GM12872 (cell line): ENCODE results near the gene U2AF1L4.

Source experiments
- TF ChIP-seq, protein P1 (sequence below): IDR thresholded peaks from 3 replicates; pipeline ENCODE4 v1.5.1; 2011; ENCODE audit warnings: low read depth, mild to moderate bottlenecking, low read length, moderate library complexity; ENCODE audit not compliant: insufficient read depth

U2AF1L4 gene

GRCh38 chr19:35740108-35740422, 5.2 kb downstream of the U2AF1L4 start:
- TF ChIP-seq, protein P1, sequence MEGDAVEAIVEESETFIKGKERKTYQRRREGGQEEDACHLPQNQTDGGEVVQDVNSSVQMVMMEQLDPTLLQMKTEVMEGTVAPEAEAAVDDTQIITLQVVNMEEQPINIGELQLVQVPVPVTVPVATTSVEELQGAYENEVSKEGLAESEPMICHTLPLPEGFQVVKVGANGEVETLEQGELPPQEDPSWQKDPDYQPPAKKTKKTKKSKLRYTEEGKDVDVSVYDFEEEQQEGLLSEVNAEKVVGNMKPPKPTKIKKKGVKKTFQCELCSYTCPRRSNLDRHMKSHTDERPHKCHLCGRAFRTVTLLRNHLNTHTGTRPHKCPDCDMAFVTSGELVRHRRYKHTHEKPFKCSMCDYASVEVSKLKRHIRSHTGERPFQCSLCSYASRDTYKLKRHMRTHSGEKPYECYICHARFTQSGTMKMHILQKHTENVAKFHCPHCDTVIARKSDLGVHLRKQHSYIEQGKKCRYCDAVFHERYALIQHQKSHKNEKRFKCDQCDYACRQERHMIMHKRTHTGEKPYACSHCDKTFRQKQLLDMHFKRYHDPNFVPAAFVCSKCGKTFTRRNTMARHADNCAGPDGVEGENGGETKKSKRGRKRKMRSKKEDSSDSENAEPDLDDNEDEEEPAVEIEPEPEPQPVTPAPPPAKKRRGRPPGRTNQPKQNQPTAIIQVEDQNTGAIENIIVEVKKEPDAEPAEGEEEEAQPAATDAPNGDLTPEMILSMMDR, result no peak

- TF ChIP-seq, protein P1, result no peak
Measured at GRCh38 chr19:35739275-35740107, 5.7 kb downstream of the U2AF1L4 start.

GRCh38 chr19:35738887-35739229, 6.4 kb downstream of the U2AF1L4 start:
- TF ChIP-seq, protein P1, result no peak

DNA sequence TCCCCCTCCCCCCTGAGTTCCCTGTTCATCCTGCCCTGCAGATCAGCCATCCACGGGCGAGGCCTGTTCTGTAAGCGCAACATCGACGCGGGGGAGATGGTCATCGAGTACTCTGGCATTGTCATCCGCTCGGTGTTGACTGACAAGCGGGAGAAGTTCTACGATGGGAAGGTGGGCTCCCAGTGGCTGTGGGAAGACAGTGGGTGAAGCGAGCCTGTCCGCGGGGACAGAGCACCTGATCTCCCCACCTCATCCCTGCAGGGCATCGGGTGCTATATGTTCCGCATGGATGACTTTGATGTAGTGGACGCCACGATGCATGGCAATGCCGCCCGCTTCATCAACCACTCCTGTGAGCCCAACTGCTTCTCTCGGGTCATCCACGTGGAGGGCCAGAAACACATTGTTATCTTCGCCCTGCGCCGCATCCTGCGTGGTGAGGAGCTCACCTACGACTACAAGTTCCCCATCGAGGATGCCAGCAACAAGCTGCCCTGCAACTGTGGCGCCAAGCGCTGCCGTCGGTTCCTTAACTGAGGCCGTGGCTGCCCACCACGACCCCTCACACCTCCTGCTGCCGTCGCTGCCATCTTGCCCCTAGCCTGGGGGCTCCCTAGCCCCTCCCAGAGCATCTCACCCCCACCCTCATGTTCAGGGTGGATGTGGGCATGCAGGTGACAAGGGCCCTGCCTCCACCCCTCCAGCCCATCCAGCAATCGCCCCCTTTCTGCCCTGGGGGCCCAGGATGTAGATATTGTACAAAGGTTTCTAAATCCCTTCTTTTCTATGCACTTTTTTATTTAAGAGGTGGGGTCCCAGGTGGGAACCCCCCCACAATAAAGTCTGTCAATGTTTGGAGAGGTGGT, 7.0 kb downstream of the U2AF1L4 start:
- TF ChIP-seq, protein P1, result no peak

DNA sequence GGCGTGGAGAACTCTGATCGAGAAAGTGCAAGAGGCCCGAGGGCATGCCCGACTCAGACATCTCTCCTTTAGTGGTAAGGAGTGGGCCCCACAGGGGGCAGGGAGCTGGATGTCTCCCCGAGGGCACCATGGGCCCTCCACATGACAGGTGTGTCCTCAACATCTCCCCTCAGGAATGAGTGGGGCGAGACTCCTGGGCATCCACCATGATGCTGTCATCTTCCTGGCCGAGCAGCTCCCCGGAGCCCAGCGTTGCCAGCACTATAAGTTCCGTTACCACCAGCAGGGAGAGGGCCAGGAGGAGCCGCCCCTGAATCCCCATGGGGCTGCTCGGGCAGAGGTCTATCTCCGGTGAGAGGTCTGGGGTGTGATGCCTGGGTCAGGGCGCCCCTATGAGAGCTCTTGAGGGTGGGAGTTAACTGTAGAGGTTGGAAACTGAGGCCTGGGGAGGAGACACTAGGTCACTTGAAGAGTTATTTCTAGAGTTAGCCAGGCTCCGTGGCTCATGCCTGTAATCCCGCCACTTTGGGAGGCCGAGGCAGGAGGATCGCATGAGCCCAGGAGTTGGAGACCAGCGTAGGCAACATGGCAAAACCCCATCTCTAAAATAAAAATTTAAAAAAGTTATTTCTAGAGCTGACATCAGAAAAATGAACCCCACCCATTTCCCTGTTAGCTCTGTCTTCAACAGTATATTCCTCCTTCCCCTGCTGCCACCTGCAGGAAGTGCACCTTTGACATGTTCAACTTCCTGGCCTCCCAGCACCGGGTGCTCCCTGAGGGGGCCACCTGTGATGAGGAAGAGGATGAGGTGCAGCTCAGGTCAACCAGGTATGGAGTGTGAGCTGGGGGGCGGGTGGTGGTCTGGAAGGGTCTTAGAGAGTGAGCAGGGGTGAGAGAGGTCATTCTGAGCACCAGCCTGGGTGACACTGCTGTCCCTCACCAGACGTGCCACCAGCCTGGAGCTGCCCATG, 8.0 kb downstream of the U2AF1L4 start:
- TF ChIP-seq, protein P1, result peak; percentile 31; the same call in 1 of the 3 replicates

- TF ChIP-seq, protein P1, result no peak
Measured at GRCh38 chr19:35734889-35735288, 10.3 kb downstream of the U2AF1L4 start.
